ENCODE measurements around the gene AP3M1.
"Not testable (repeated sequence)": the region's sequence is repeated elsewhere in the genome, so short reads cannot be mapped to it uniquely, and the experiment has no call there.

AP3M1 gene

GRCh38 chr10:74150204-74150989, at the start of gene AP3M1:
TSS of gene AP3M1 (minus strand) at chr10:74150828. CDS start at chr10:74138379, 12,449 bp downstream.
- peak within 1 kb of the TSS; percentile 98 for H3K4me3 ChIP-seq (ENCODE audit: low read length)
- no peak for TF ChIP-seq CTCF (conservative IDR thresholded peaks at IDR 0.05; ENCODE audit: low read length)
- no peak for DNase-seq (ENCODE audit: low read depth)

GRCh38 chr10:74199315-74199714, 48.7 kb upstream of the AP3M1 start:
- H3K4me3 ChIP-seq (ENCODE audit: low read length) = no peak overlapping the region
- no peak for TF ChIP-seq CTCF (conservative IDR thresholded peaks at IDR 0.05; ENCODE audit: low read length)
- DNase-seq (ENCODE audit: low read depth) = no peak

GRCh38 chr10:74194999-74195398, 44.4 kb upstream of the AP3M1 start:
- no peak for TF ChIP-seq CTCF (conservative IDR thresholded peaks at IDR 0.05; ENCODE audit: low read length)
- no peak overlapping the region for H3K4me3 ChIP-seq (ENCODE audit: low read length)
- DNase-seq (ENCODE audit: low read depth) = peak; percentile 14

GRCh38 chr10:74194545-74194944, 43.9 kb upstream of the AP3M1 start:
- H3K4me3 ChIP-seq (ENCODE audit: low read length) = no peak overlapping the region
- DNase-seq (ENCODE audit: low read depth) = no peak
- TF ChIP-seq CTCF (conservative IDR thresholded peaks at IDR 0.05; ENCODE audit: low read length) = no peak

- no peak for TF ChIP-seq CTCF (conservative IDR thresholded peaks at IDR 0.05; ENCODE audit: low read length)
- DNase-seq (ENCODE audit: low read depth) = peak; percentile 39
- peak overlapping the region; percentile 42 for H3K4me3 ChIP-seq (ENCODE audit: low read length)
Observed at GRCh38 chr10:74190494-74190893, 39.9 kb upstream of the AP3M1 start.

- no peak for TF ChIP-seq CTCF (conservative IDR thresholded peaks at IDR 0.05; ENCODE audit: low read length)
- H3K4me3 ChIP-seq (ENCODE audit: low read length) = peak overlapping the region; percentile 42
- peak; percentile 96 for DNase-seq (ENCODE audit: low read depth)
Observed at GRCh38 chr10:74189999-74190421, 39.4 kb upstream of the AP3M1 start.

- DNase-seq (ENCODE audit: low read depth) = not testable (repeated sequence)
Observed at GRCh38 chr10:74188617-74189016, 38.0 kb upstream of the AP3M1 start.

More at GRCh38 chr10:74188617-74189016, 38.0 kb upstream of the AP3M1 start:
- not testable (repeated sequence) for H3K4me3 ChIP-seq (ENCODE audit: low read length)
